HUDEP-2 (cell line): ENCODE data around the gene CCK.

ENCODE experiments used
- DNase-seq, 76 experiments: peaks; one replicate each; lab custom pipeline; 2025; ENCODE audit not compliant: unreplicated experiment in 76 of 76; lab: John Stamatoyannopoulos, UW

CCK gene

GRCh38 chr3:42226470-42227425, 39.2 kb downstream of the CCK start:
- DNase-seq: no peak

DNA sequence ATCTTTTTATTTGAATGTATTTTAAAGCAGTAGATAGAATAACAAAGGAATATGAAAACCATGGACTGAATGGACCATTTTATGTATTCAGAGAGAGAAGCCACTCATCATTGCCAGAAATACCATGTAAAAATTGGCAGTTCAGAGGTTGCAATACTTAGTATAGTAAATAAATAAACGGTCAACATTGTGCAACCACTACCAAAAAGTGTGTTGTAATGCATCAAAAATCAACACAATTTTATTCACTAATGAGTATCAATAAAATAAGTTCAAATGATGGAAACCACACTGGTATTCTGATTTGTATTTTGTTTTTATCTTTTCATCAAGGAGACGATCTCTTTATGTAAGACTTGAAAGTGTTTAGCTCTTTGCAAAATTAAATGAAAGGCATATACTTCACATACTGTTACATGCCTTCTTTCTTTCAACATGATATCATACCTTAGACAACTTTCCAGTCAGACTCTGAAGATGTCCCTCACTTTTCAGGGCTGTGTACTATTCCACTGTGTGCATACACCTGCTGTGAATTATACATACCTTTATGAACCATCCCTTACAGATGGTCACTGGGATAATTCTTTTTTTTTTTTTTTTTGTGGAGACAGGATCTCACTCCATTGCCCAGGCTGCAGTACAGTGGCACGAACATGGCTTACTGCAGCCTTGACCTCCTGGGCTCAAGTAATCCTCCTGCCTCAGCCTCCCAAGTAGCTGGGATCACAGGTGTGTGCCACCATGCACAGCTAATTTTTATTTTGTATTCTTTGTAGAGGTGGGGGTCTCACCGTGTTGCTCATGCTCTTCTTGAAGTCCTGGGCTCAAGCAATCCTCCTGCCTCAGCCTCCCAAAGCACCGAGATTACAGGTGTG, 40.3 kb downstream of the CCK start:
- DNase-seq: no peak

DNA sequence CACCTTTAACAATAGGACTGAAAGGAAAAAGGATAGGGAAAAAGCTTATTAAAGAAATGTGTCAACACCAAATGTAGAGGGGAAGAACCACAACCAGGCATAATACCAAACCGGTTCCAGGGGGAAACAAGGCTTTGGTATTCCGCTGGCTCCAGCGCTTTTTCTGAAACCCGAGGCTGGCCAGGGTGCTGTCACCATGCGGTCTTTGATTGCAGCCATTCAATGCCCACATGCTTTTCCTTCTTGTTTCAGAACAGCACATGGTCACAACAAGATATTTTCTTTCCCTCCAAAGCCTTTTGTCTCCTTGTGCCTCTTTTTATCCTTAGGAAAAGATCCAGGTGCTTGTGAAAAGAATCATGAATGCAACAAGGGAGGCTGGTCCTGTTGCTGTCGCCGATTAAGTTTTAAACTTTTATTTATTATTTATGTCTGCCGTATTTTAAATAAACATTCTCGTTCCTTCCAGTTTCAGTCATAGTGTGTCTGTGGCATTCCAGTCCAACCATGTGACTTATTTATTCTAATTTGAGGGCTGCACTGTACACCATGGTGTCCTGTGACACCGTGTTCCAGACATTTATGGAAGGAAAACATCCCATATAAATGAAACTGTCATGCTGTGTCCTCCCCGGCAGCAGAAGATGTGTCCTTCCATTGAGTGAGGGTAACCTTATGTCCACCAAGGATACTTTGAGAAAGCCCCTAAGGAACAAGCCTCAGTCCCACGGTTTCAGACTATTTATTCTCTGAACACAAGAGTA, 41.1 kb downstream of the CCK start:
- DNase-seq: no peak

GRCh38 chr3:42224178-42224577, 41.8 kb downstream of the CCK start:
- no peak for DNase-seq

DNA sequence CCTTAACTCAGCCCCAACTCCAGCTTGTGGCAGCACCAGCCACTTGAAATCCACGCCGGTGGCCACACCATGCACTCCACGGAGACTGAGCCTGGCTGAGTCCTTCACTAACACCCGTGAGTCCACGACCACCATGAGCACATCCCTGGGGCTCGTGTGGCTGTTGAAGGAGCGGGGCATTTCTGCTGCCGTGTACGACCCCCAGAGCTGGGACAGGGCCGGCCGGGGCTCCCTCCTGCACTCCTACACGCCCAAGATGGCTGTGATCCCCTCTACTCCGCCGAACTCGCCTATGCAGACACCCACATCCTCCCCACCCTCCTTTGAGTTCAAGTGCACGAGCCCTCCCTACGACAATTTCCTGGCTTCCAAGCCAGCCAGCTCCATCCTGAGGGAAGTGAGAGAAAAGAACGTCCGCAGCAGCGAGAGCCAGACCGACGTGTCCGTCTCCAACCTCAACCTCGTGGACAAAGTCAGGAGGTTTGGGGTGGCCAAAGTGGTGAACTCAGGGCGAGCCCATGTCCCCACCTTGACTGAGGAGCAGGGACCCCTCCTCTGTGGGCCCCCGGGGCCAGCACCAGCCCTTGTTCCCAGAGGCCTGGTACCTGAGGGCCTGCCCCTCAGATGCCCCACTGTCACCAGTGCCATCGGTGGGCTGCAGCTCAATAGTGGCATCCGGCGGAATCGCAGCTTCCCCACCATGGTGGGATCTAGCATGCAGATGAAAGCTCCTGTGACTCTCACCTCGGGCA, 42.9 kb downstream of the CCK start:
- no peak for DNase-seq

GRCh38 chr3:42220436-42221121, 45.4 kb downstream of the CCK start:
- DNase-seq: no peak

- DNase-seq: no peak
Observed at GRCh38 chr3:42216931-42217333, 49.1 kb downstream of the CCK start.

DNA sequence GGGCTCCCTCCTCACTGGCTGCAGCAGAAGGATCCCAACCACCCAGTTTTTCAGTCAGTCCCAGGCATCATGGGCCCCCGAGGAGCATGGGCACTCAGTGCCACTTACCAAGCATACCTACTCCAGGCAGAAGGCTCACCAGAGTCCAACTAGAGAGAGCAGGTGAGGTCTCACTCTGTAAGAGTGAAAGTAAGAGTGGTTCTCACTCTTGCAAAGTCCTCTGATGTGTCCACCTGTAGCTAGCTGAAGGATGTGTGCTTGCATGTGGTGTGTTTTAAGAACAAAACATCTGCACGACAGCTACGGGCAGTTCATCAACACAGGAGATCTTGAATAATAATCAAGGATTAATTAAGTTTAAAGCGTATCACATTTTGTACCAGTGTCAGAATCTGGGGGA, 49.7 kb downstream of the CCK start:
- DNase-seq: no peak

DNA sequence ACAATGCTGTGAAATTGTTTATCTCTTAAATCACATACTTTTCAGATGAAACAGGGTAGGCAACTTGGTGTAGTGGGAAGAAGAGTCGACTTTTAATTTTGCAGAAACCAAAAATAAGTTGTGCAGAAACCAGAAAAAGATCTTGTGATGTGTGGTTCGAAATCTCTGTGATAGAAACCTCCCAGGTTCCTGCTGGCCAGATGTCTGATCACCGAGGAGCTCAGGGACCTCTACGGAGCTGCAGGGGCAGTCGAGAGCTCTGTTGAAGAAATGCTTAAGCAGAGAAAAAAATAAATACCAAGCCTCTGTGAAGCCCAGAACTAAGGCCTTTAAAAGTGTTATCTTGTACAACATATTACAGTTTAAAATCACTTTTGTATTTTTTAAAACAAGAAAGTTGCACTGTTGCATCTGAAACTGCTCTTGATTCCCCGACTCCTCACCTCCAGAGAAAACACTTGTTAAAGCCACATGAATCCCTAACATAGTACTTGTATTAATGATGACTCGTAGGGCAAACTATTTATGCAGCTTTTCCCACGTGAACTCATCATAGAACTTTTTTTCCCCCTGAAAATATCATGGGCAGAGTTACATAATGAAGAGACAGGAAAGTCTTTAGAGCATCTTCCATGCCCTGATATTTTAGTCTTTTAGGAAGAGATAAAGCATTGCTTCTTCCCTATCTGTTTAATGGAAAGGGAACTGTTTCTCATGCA, 51.3 kb downstream of the CCK start:
- no peak for DNase-seq

GRCh38 chr3:42214064-42214463, 51.9 kb downstream of the CCK start:
- no peak for DNase-seq

DNA sequence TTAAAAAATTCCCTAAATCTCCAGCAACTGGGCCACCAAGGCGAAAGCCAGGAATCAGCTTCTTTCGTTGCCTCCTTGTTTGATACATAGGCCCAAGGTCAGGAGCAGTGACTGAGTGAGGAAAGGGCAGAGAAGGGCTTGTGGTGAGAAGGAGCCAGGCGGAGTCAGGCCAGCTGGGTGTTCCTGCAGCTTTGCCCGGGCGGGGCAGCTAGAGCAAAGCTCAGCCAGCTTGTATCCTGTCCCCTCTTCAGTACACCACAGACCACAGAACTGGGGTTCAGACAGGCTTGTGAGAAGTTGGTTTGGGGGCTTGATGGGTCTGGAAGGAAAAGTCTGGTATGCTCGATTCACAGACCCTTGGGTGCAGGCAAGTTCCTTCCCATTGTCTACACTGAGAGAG, 52.6 kb downstream of the CCK start:
- DNase-seq: peak in 25 of 76 experiments; percentile 1 to 40 (median 16)

DNA sequence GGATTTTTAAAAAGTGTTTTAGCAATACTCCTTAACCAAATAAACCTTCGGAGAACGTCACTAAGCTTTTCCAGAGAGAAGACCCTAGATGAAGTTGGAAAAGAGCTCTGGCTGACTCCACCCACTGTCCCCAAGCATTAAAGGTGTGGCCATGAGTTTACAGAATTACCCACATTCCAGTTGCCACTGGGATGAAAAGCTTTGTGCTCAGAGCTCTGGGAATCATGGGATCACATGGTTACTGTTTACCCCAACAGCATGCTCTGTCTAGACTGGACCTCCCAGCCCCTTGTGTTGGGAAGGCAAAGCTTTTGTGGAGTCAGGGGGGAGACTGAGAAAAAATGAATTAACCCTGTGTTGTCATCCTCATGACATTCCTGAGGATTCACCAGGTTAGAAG, 55.3 kb downstream of the CCK start:
- no peak for DNase-seq

GRCh38 chr3:42209917-42210316, 56.1 kb downstream of the CCK start:
- peak in 42 of 76 experiments; percentile 2 to 68 (median 26) for DNase-seq
